ENCODE measurements around the gene FYB1. TPM values are rescaled to one million over a fixed set of nuclear protein-coding genes. Genes with fewer than 3 reads are reported as not detected.

The FYB1 gene
- total RNA-seq, 1 experiment from 2014 or later, result 0.52 TPM

DNA sequence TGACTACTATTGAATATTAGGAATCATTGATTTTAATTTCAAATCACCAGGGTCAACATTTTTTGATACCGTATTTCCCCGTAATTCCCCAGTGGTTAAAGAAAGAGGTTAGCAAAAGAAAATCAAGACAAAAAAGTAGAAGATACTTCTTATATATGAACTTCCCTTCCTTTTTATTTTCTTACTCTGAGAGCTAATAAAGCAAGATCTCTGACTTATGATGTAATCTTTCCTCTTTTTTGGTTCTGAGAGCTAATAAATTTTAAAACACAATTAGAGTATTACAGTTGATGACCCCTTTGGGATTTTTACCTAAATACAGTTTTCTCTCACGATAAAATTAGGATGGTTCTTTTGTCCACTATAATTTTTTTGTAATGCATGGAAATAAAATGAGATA, 9.2 kb upstream of the FYB1 start:
- no peak for DNase-seq (ENCODE audit: low spot score)
- no peaks in the 10 kb centered on the region for H3K36me3 Mint-ChIP-seq
- H3K4me3 Mint-ChIP-seq, result no peak overlapping the region
- H3K9me3 Mint-ChIP-seq, result no peaks in the 10 kb centered on the region
- ChIA-PET POLR2A (no interaction called here), CTCF (interaction anchor here (2.0 kb wide), 1 partner anchor 11 kb away, joined by 13 read pairs; no protein-coding TSS in a partner anchor)
- peaks cover 4% of the 10 kb centered on the region for H3K4me1 Mint-ChIP-seq
- ATAC-seq, result no peak
- no peak overlapping the region for H3K27ac Mint-ChIP-seq
- H3K27me3 Mint-ChIP-seq (ENCODE audit: low read depth), result no peaks in the 10 kb centered on the region
- no peak for TF ChIP-seq ETV6 (CRISPR knock-in tag; IDR thresholded peaks at IDR 0.05)
- TF ChIP-seq, protein P1, sequence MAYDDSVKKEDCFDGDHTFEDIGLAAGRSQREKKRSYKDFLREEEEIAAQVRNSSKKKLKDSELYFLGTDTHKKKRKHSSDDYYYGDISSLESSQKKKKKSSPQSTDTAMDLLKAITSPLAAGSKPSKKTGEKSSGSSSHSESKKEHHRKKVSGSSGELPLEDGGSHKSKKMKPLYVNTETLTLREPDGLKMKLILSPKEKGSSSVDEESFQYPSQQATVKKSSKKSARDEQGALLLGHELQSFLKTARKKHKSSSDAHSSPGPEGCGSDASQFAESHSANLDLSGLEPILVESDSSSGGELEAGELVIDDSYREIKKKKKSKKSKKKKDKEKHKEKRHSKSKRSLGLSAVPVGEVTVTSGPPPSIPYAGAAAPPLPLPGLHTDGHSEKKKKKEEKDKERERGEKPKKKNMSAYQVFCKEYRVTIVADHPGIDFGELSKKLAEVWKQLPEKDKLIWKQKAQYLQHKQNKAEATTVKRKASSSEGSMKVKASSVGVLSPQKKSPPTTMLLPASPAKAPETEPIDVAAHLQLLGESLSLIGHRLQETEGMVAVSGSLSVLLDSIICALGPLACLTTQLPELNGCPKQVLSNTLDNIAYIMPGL (CRISPR knock-in tag; IDR thresholded peaks at IDR 0.05), result no peak
- no peak for TF ChIP-seq CREB1 (CRISPR knock-in tag; IDR thresholded peaks at IDR 0.05)
- TF ChIP-seq OVOL2 (CRISPR knock-in tag; IDR thresholded peaks at IDR 0.05; ENCODE audit: borderline replicate concordance), result no peak
- TF ChIP-seq ARID4B (CRISPR knock-in tag; IDR thresholded peaks at IDR 0.05; ENCODE audit: borderline replicate concordance), result no peak
- no peak for TF ChIP-seq NFYB (CRISPR knock-in tag; conservative IDR thresholded peaks at IDR 0.05; ENCODE audit: low read depth)
- TF ChIP-seq ZNF219 (CRISPR knock-in tag; IDR thresholded peaks at IDR 0.05; ENCODE audit: borderline replicate concordance), result no peak
- no peak for TF ChIP-seq PRRX2 (CRISPR knock-in tag; IDR thresholded peaks at IDR 0.05)
- TF ChIP-seq ATF3 (CRISPR knock-in tag; conservative IDR thresholded peaks at IDR 0.05), result no peak
- TF ChIP-seq ZNF396 (CRISPR knock-in tag; IDR thresholded peaks at IDR 0.05; ENCODE audit: borderline replicate concordance), result no peak
- TF ChIP-seq ZNF138 (CRISPR knock-in tag; conservative IDR thresholded peaks at IDR 0.05), result no peak
- TF ChIP-seq USF1 (CRISPR knock-in tag; IDR thresholded peaks at IDR 0.05), result no peak
- TF ChIP-seq GABPB1 (CRISPR knock-in tag; IDR thresholded peaks at IDR 0.05), result no peak
- no peak for TF ChIP-seq ZNF232 (CRISPR knock-in tag; IDR thresholded peaks at IDR 0.05)
- TF ChIP-seq, protein P2, sequence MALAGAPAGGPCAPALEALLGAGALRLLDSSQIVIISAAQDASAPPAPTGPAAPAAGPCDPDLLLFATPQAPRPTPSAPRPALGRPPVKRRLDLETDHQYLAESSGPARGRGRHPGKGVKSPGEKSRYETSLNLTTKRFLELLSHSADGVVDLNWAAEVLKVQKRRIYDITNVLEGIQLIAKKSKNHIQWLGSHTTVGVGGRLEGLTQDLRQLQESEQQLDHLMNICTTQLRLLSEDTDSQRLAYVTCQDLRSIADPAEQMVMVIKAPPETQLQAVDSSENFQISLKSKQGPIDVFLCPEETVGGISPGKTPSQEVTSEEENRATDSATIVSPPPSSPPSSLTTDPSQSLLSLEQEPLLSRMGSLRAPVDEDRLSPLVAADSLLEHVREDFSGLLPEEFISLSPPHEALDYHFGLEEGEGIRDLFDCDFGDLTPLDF (CRISPR knock-in tag; IDR thresholded peaks at IDR 0.05), result no peak
- no peak for TF ChIP-seq TCF7 (CRISPR knock-in tag; IDR thresholded peaks at IDR 0.05; ENCODE audit: low read depth)

GRCh38 chr5:39226558-39226957, 7.2 kb upstream of the FYB1 start:
- H3K4me1 Mint-ChIP-seq, result peaks cover 4% of the 10 kb centered on the region
- H3K27me3 Mint-ChIP-seq (ENCODE audit: low read depth), result no peaks in the 10 kb centered on the region
- CTCF ChIA-PET, result interaction anchor here (1.2 kb wide), 1 partner anchor 9 kb away, joined by 9 read pairs; no protein-coding TSS in a partner anchor
- H3K4me3 Mint-ChIP-seq, result no peak overlapping the region
- no peak overlapping the region for H3K27ac Mint-ChIP-seq
- no peaks in the 10 kb centered on the region for H3K9me3 Mint-ChIP-seq
- ATAC-seq (no peak), DNase-seq (ENCODE audit: low spot score) (no peak)
- POLR2A ChIA-PET, result no interaction called here
- H3K36me3 Mint-ChIP-seq, result no peaks in the 10 kb centered on the region
- TF ChIP-seq, protein P3, sequence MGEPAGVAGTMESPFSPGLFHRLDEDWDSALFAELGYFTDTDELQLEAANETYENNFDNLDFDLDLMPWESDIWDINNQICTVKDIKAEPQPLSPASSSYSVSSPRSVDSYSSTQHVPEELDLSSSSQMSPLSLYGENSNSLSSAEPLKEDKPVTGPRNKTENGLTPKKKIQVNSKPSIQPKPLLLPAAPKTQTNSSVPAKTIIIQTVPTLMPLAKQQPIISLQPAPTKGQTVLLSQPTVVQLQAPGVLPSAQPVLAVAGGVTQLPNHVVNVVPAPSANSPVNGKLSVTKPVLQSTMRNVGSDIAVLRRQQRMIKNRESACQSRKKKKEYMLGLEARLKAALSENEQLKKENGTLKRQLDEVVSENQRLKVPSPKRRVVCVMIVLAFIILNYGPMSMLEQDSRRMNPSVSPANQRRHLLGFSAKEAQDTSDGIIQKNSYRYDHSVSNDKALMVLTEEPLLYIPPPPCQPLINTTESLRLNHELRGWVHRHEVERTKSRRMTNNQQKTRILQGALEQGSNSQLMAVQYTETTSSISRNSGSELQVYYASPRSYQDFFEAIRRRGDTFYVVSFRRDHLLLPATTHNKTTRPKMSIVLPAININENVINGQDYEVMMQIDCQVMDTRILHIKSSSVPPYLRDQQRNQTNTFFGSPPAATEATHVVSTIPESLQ (CRISPR knock-in tag; IDR thresholded peaks at IDR 0.05), result no peak
- TF ChIP-seq, protein P4, sequence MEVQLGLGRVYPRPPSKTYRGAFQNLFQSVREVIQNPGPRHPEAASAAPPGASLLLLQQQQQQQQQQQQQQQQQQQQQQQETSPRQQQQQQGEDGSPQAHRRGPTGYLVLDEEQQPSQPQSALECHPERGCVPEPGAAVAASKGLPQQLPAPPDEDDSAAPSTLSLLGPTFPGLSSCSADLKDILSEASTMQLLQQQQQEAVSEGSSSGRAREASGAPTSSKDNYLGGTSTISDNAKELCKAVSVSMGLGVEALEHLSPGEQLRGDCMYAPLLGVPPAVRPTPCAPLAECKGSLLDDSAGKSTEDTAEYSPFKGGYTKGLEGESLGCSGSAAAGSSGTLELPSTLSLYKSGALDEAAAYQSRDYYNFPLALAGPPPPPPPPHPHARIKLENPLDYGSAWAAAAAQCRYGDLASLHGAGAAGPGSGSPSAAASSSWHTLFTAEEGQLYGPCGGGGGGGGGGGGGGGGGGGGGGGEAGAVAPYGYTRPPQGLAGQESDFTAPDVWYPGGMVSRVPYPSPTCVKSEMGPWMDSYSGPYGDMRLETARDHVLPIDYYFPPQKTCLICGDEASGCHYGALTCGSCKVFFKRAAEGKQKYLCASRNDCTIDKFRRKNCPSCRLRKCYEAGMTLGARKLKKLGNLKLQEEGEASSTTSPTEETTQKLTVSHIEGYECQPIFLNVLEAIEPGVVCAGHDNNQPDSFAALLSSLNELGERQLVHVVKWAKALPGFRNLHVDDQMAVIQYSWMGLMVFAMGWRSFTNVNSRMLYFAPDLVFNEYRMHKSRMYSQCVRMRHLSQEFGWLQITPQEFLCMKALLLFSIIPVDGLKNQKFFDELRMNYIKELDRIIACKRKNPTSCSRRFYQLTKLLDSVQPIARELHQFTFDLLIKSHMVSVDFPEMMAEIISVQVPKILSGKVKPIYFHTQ (CRISPR knock-in tag; IDR thresholded peaks at IDR 0.05), result no peak
- TF ChIP-seq E2F4 (CRISPR knock-in tag; IDR thresholded peaks at IDR 0.05; ENCODE audit: borderline replicate concordance, low read depth) (no peak), GTF2I (CRISPR knock-in tag; conservative IDR thresholded peaks at IDR 0.05) (no peak), SMAD4 (CRISPR knock-in tag; IDR thresholded peaks at IDR 0.05) (no peak), ZNF121 (CRISPR knock-in tag; IDR thresholded peaks at IDR 0.05) (no peak), CREB1 (CRISPR knock-in tag; IDR thresholded peaks at IDR 0.05) (no peak)

Data from WTC11 (cell line).